Measurements from ENCODE around the gene UTP4.

Gene UTP4

GRCh38 chr16:69186642-69187445 lies 54.4 kb downstream of the UTP4 start, which contains the start of gene SNTB2:
Gene SNTB2 (plus strand): TSS chr16:69187164. CDS start chr16:69187167, 3 bp downstream.
- Histone ChIP-seq H3K9me3 (ENCODE audit: control insufficient read depth, insufficient read depth, low read length) (no peaks in the 10 kb centered on the region), H3K4me2 (ENCODE audit: low read length) (peak within 1 kb of the TSS; percentile 98), H3K79me2 (ENCODE audit: control insufficient read depth, low read length) (peaks cover 39% of the 10 kb centered on the region), H3K9me2 (replicated peaks; ENCODE audit: control insufficient read depth, low read length) (no peaks in the 10 kb centered on the region), H4K20me1 (ENCODE audit: control insufficient read depth, insufficient read depth, low read depth, low read length) (peaks cover 9% of the 10 kb centered on the region; the same call in 1 of the 2 replicates), H3K4me1 (ENCODE audit: control insufficient read depth, low read length) (peaks cover 35% of the 10 kb centered on the region), H3F3A (ENCODE audit: control insufficient read depth, insufficient read depth) (peaks cover 8% of the 10 kb centered on the region), H3K27ac (ENCODE audit: low read depth, low read length) (peak within 1 kb of the TSS; percentile 64), H3K36me3 (ENCODE audit: control insufficient read depth, low read length) (no peaks in the 10 kb centered on the region), H3K27me3 (ENCODE audit: control insufficient read depth, low read length) (no peaks in the 10 kb centered on the region), H3K4me3 (ENCODE audit: low read length) (peak within 1 kb of the TSS; percentile 81)
- TF ChIP-seq EZH2phosphoT487 (IDR thresholded peaks at IDR 0.05; ENCODE audit: borderline replicate concordance, low read length) (no peak), CTCF (IDR thresholded peaks at IDR 0.05; ENCODE audit: low read depth, low read length, poor library complexity, severe bottlenecking) (no peak)

- H3K9me3 ChIP-seq (ENCODE audit: control insufficient read depth, insufficient read depth, low read length) = no peaks in the 10 kb centered on the region
- peak overlapping the region; percentile 6; the same call in 1 of the 2 replicates for H3K27ac ChIP-seq (ENCODE audit: low read depth, low read length)
- peaks cover 35% of the 10 kb centered on the region for H3K4me1 ChIP-seq (ENCODE audit: control insufficient read depth, low read length)
- no peaks in the 10 kb centered on the region for H3K27me3 ChIP-seq (ENCODE audit: control insufficient read depth, low read length)
- peak overlapping the region; percentile 81 for H3K4me3 ChIP-seq (ENCODE audit: low read length)
- peaks cover 47% of the 10 kb centered on the region for H3K79me2 ChIP-seq (ENCODE audit: control insufficient read depth, low read length)
- peaks cover 9% of the 10 kb centered on the region; the same call in 1 of the 2 replicates for H4K20me1 ChIP-seq (ENCODE audit: control insufficient read depth, insufficient read depth, low read depth, low read length)
- no peaks in the 10 kb centered on the region for H3K9me2 ChIP-seq (replicated peaks; ENCODE audit: control insufficient read depth, low read length)
- H3K4me2 ChIP-seq (ENCODE audit: low read length) = peak overlapping the region; percentile 76
- no peaks in the 10 kb centered on the region for H3K36me3 ChIP-seq (ENCODE audit: control insufficient read depth, low read length)
- TF ChIP-seq CTCF (IDR thresholded peaks at IDR 0.05; ENCODE audit: low read depth, low read length, poor library complexity, severe bottlenecking) = no peak
- TF ChIP-seq EZH2phosphoT487 (IDR thresholded peaks at IDR 0.05; ENCODE audit: borderline replicate concordance, low read length) = no peak
- peaks cover 8% of the 10 kb centered on the region for H3F3A ChIP-seq (ENCODE audit: control insufficient read depth, insufficient read depth)
These were observed 55.2 kb downstream of the UTP4 start for GRCh38 chr16:69187446-69188235.

- peak overlapping the region; percentile 81 for H3K4me3 ChIP-seq (ENCODE audit: low read length)
- H4K20me1 ChIP-seq (ENCODE audit: control insufficient read depth, insufficient read depth, low read depth, low read length) = peaks cover 9% of the 10 kb centered on the region; the same call in 1 of the 2 replicates
- peak overlapping the region; percentile 76 for H3K4me2 ChIP-seq (ENCODE audit: low read length)
- no peaks in the 10 kb centered on the region for H3K9me2 ChIP-seq (replicated peaks; ENCODE audit: control insufficient read depth, low read length)
- H3F3A ChIP-seq (ENCODE audit: control insufficient read depth, insufficient read depth) = peaks cover 8% of the 10 kb centered on the region
- 0 out of 2 replicates have a peak overlapping the region, but pooled peaks have one; percentile 6 for H3K27ac ChIP-seq (ENCODE audit: low read depth, low read length)
- peaks cover 51% of the 10 kb centered on the region for H3K79me2 ChIP-seq (ENCODE audit: control insufficient read depth, low read length)
- peaks cover 35% of the 10 kb centered on the region for H3K4me1 ChIP-seq (ENCODE audit: control insufficient read depth, low read length)
- H3K36me3 ChIP-seq (ENCODE audit: control insufficient read depth, low read length) = no peaks in the 10 kb centered on the region
- H3K9me3 ChIP-seq (ENCODE audit: control insufficient read depth, insufficient read depth, low read length) = no peaks in the 10 kb centered on the region
- no peak for TF ChIP-seq EZH2phosphoT487 (IDR thresholded peaks at IDR 0.05; ENCODE audit: borderline replicate concordance, low read length)
- no peak for TF ChIP-seq CTCF (IDR thresholded peaks at IDR 0.05; ENCODE audit: low read depth, low read length, poor library complexity, severe bottlenecking)
- no peaks in the 10 kb centered on the region for H3K27me3 ChIP-seq (ENCODE audit: control insufficient read depth, low read length)
These were observed 55.7 kb downstream of the UTP4 start for GRCh38 chr16:69188236-69188549.
